ENCODE measurements around the gene RGS17. TPM values are rescaled to one million over a fixed set of nuclear protein-coding genes. Genes with fewer than 3 reads are reported as not detected.
"Not testable (repeated sequence)": the region's sequence is repeated elsewhere in the genome, so short reads cannot be mapped to it uniquely, and the experiment has no call there.

RGS17 gene
- polyA plus RNA-seq, 6 donors from 2014 or later: not detected

GRCh38 chr6:153110612-153111011, 20.5 kb downstream of the RGS17 start:
- not testable (repeated sequence) for H3K4me3 Mint-ChIP-seq; H3K27ac Mint-ChIP-seq; H3K27me3 Mint-ChIP-seq; H3K36me3 Mint-ChIP-seq; ATAC-seq (ENCODE audit: low read depth in 2 of 2); H3K4me1 Mint-ChIP-seq; DNase-seq
- peaks cover 5 to 32% (median 9%) of the 10 kb centered on the region in 7 donors for H3K9me3 Mint-ChIP-seq

DNA sequence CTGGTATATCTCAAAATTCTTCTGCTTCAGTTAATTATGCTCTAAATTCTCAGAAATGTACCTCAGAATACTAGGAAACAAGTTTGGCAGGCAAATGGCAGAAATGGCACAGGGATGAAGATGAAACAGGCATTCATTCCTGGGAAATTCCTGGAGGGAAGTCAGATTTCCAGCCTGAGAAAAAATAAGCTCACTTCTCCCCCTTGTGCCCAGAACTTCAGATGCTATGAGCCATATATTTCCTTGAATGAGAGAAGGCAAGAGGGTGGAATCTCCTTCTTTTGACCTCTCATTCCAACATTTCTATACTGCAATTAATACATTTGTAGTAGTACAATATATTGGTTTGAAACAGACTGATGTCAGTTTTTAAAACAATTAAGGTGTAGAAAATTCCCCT, 22.8 kb downstream of the RGS17 start:
- peaks cover 0 to 11% (median 7%) of the 10 kb centered on the region in 3 donors for H3K27me3 Mint-ChIP-seq
- ATAC-seq (ENCODE audit: low read depth in 2 of 2): no peak
- no peaks in the 10 kb centered on the region for H3K4me1 Mint-ChIP-seq
- H3K36me3 Mint-ChIP-seq: no peaks in the 10 kb centered on the region
- DNase-seq: no peak
- no peak overlapping the region for H3K4me3 Mint-ChIP-seq
- H3K9me3 Mint-ChIP-seq: peaks cover 4 to 19% (median 7%) of the 10 kb centered on the region in 7 donors
- no peak overlapping the region for H3K27ac Mint-ChIP-seq

DNA sequence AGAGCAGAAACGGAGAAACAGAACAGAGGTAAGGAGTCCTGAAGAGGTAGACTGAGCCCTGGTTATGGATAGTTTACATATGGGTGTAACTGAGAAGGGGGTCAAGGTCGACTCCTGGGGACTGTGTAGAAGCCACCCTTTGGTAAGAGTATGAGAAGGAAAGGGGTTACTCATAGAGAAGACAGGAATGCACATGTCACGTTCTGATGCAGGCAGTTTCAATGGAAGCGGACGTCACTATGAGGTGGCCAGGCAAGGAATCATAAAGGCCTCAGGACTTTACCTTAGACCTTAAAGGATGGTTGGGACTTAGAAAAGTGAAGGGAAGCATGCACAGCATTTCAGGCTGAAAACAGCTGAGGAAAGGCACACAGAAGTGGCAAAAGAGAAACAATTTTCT, 25.1 kb downstream of the RGS17 start:
- peaks cover 0 to 2% (median 0%) of the 10 kb centered on the region in 7 donors for H3K9me3 Mint-ChIP-seq
- no peaks in the 10 kb centered on the region for H3K36me3 Mint-ChIP-seq

DNA sequence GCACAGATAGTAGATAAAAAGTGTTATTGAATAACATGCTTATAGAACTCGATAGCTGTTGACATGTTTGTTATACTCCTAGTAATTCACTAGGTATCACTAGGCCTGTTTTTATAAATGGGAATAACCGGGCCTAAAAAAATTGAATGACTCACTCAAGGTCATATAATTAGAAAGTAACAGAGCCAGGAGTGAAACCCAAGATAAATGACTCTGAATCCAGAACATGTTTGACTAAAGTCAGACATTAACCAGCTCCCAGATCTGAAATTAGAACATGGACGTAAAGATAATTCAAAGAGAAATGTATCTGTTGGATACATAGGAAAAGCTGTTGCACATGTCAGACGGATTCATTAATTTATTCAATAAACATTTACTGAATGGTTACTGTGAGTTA, 26.9 kb downstream of the RGS17 start:
- peaks cover 0 to 2% (median 0%) of the 10 kb centered on the region in 7 donors for H3K9me3 Mint-ChIP-seq
- no peaks in the 10 kb centered on the region for H3K4me1 Mint-ChIP-seq
- no peak for DNase-seq
- no peak for ATAC-seq (ENCODE audit: low read depth in 2 of 2)
- no peak overlapping the region for H3K27ac Mint-ChIP-seq
- H3K4me3 Mint-ChIP-seq: no peak overlapping the region
- H3K27me3 Mint-ChIP-seq: peaks cover 0 to 14% (median 7%) of the 10 kb centered on the region in 3 donors
- no peaks in the 10 kb centered on the region for H3K36me3 Mint-ChIP-seq

More for the DNA sequence above, 25.1 kb downstream of the RGS17 start:
- Mint-ChIP-seq H3K27me3 (peaks cover 0 to 14% (median 7%) of the 10 kb centered on the region in 3 donors), H3K4me1 (no peaks in the 10 kb centered on the region), H3K4me3 (no peak overlapping the region), H3K27ac (no peak overlapping the region)
- no peak for DNase-seq
- ATAC-seq (ENCODE audit: low read depth in 2 of 2): no peak

DNA sequence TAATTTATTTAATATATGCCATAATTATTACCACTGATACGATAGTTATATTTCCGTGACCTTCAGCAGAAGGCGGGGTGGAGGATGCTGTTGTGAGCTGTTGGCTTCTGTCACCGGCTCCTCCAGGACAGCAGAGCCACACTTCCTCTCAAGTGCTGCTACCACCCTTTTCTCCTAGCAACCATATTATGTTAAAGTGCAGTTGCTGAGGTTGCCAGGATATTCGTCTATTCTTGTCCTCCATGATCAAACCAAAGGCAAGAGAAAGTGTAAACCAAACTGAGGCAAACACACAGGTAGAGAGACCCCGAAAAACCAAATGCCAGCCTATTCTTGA, 27.8 kb downstream of the RGS17 start:
- Mint-ChIP-seq H3K9me3 (peaks cover 0 to 2% (median 0%) of the 10 kb centered on the region in 7 donors), H3K4me3 (no peak overlapping the region), H3K27me3 (peaks cover 0 to 14% (median 6%) of the 10 kb centered on the region in 3 donors), H3K27ac (no peak overlapping the region), H3K36me3 (no peaks in the 10 kb centered on the region), H3K4me1 (no peaks in the 10 kb centered on the region)
- no peak for ATAC-seq (ENCODE audit: low read depth in 2 of 2)
- DNase-seq: no peak

- Mint-ChIP-seq H3K9me3 (peaks cover 0 to 2% (median 0%) of the 10 kb centered on the region in 7 donors), H3K4me3 (no peak overlapping the region), H3K27me3 (peaks cover under 1 to 18% (median 2%) of the 10 kb centered on the region in 3 donors), H3K27ac (no peak overlapping the region), H3K36me3 (no peaks in the 10 kb centered on the region), H3K4me1 (no peaks in the 10 kb centered on the region)
- no peak for ATAC-seq (ENCODE audit: low read depth in 2 of 2)
- DNase-seq: no peak
These were observed 28.3 kb downstream of the RGS17 start for GRCh38 chr6:153102605-153103318.

GRCh38 chr6:153101461-153101860, 29.6 kb downstream of the RGS17 start:
- Mint-ChIP-seq H3K9me3 (peaks cover 0 to 2% (median 0%) of the 10 kb centered on the region in 7 donors), H3K4me3 (no peak overlapping the region), H3K27me3 (peaks cover 0 to 22% (median 8%) of the 10 kb centered on the region in 3 donors), H3K36me3 (no peaks in the 10 kb centered on the region), H3K27ac (no peak overlapping the region), H3K4me1 (no peaks in the 10 kb centered on the region)
- ATAC-seq (ENCODE audit: low read depth in 2 of 2) (no peak), DNase-seq (no peak)

DNA sequence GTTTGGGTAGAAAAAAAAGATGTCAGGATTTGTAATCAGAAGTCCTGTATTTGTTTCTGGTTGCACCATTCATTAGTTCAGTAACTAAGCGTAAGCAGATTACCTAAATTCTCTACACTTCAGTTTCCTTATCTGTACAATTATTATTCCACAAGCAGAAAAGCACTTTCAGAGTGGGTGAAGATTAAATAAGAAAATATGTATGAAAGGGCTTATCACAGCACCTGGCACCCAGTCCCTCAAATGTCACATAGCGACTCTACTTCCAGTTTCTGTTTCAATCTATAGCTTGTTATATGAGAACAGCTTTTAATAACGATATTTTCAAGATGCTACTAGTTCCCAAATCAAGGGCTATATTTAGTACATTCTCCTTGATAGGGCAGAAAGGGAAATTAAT, 31.4 kb downstream of the RGS17 start:
- peaks cover 0 to 2% (median 0%) of the 10 kb centered on the region in 7 donors for H3K9me3 Mint-ChIP-seq
- H3K27ac Mint-ChIP-seq: no peak overlapping the region
- no peaks in the 10 kb centered on the region for H3K4me1 Mint-ChIP-seq
- ATAC-seq (ENCODE audit: low read depth in 2 of 2) (no peak), DNase-seq (no peak)
- peak overlapping the region in 1 of 8 donors; percentile 17 for H3K4me3 Mint-ChIP-seq
- H3K27me3 Mint-ChIP-seq: peaks cover 0 to 22% (median 8%) of the 10 kb centered on the region in 3 donors
- no peaks in the 10 kb centered on the region for H3K36me3 Mint-ChIP-seq

DNA sequence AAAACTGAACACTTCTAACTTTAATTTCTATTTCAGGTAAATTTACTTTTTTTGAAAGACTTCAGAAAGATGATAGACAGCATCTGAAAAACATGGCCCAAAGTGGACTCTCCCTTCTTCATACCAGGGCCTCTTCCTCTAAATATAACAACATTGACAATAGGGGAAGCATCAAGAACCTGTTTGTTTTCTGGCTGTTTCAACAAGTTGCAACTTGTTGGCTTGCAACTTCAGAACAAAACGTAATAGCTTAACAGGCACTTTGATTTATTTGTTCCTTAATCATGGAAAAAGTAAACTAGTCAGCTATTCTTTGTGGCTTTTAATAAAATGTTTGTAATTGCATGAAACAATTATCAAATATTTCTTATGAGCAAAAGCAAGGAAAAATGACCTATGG, 34.3 kb downstream of the RGS17 start:
- no peak for DNase-seq
- Mint-ChIP-seq H3K4me1 (no peaks in the 10 kb centered on the region), H3K36me3 (no peaks in the 10 kb centered on the region), H3K27me3 (peaks cover 0 to 20% (median 8%) of the 10 kb centered on the region in 3 donors), H3K27ac (no peak overlapping the region), H3K9me3 (no peaks in the 10 kb centered on the region), H3K4me3 (no peak overlapping the region)
- ATAC-seq (ENCODE audit: low read depth in 2 of 2): no peak

GRCh38 chr6:153096031-153096430, 35.1 kb downstream of the RGS17 start:
- DNase-seq: no peak
- Mint-ChIP-seq H3K36me3 (no peaks in the 10 kb centered on the region), H3K4me3 (no peak overlapping the region), H3K27ac (no peak overlapping the region), H3K4me1 (no peaks in the 10 kb centered on the region), H3K9me3 (no peaks in the 10 kb centered on the region), H3K27me3 (peaks cover 0 to 16% (median 8%) of the 10 kb centered on the region in 3 donors)
- no peak for ATAC-seq (ENCODE audit: low read depth in 2 of 2)

DNA sequence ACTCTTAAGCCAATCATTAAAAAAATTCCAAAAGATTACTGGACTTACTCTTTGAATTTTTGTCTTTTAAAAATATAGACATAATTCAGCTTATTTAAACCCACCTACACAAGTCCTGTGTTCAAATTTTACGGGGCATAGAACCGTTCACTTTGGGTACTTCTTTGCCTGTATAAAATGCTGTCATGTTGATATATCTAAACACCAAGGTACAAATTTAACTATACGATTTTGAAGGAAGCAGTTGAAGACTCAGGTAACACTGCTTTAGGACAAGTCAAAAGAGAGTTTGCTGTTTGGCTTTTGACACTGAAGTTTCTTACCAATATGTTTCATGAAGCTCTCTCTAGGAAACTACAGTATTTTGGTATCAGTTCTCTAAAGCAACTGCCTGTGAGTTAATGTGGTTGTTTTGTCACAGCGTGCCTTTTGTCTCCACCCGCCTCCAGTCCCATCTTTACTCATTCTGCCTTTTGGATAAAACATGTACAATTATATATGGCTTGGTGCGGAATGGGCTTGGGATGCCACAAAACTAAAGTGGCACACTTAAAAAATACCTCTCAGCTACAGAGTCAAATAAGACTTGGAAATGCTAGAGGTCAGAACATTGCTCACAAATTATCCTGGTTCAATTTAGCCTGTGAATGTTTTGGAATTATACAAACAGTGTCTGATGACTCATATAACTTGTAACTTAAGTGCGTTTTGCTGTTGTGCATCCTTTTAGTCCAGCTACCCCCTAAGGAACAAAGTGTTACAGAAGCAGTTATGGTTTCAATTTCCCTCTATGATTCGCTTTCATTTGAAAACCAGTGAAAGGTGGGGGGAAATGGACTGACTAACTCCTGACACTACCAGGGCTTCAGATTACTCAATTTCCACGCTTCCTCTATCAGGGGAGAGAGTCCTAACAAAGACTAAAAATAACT, 38.7 kb downstream of the RGS17 start:
- Mint-ChIP-seq H3K9me3 (peaks cover 0 to 1% (median 0%) of the 10 kb centered on the region in 7 donors), H3K27me3 (peaks cover 0 to 8% (median 2%) of the 10 kb centered on the region in 3 donors), H3K36me3 (no peaks in the 10 kb centered on the region), H3K4me3 (no peak overlapping the region), H3K27ac (no peak overlapping the region), H3K4me1 (no peaks in the 10 kb centered on the region)
- DNase-seq (no peak), ATAC-seq (ENCODE audit: low read depth in 2 of 2) (no peak)

DNA sequence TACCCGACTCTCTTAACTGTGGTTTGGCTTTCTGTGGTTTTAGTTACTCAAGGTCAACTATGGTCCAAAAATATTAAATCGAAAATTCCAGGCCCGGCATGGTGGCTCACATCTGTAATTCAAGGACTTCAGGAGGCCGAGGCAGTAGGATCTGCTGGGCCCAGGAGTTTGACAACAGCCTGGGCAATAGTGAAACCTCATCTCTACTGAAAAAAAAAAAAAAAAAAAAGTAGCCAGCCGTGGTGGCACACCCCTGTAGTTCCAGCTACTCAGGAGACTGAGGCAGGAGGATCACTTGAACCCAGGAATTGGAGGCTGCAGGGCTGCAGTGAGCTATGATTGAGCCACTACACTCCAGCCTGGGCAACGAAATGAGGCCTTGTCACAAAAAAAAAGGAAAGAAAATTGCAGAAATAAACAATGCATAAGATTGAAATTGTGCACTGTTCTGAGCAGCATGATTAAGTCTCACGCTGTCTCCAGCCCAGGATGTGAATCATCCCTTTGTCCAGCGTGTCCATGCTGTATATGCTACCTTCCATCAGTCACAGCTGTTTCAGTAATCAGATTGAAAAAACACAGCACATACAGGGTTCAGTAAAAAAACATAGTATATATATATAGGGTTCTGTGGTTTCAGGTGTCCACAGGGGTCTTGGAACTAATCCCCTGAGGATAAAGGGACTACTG, 40.7 kb downstream of the RGS17 start:
- Mint-ChIP-seq H3K36me3 (no peaks in the 10 kb centered on the region), H3K4me3 (no peak overlapping the region), H3K27me3 (no peaks in the 10 kb centered on the region), H3K27ac (no peak overlapping the region), H3K9me3 (peaks cover 0 to 1% (median 0%) of the 10 kb centered on the region in 7 donors), H3K4me1 (no peaks in the 10 kb centered on the region)
- ATAC-seq (ENCODE audit: low read depth in 2 of 2): no peak
- no peak for DNase-seq

GRCh38 chr6:153088796-153089195, 42.3 kb downstream of the RGS17 start:
- H3K4me3 Mint-ChIP-seq: no peak overlapping the region
- H3K36me3 Mint-ChIP-seq: no peaks in the 10 kb centered on the region
- H3K27ac Mint-ChIP-seq: no peak overlapping the region
- no peak for DNase-seq
- peaks cover 0 to 9% (median 7%) of the 10 kb centered on the region in 3 donors for H3K27me3 Mint-ChIP-seq
- no peaks in the 10 kb centered on the region for H3K4me1 Mint-ChIP-seq
- H3K9me3 Mint-ChIP-seq: peaks cover 0 to 1% (median 0%) of the 10 kb centered on the region in 7 donors
- ATAC-seq (ENCODE audit: low read depth in 2 of 2): no peak

All from naive B cell (primary cell).